Measurements from ENCODE around the gene BBS9. TPM values are rescaled to one million over a fixed set of nuclear protein-coding genes. Genes with fewer than 3 reads are reported as not detected.

Gene BBS9
- total and polyA plus RNA-seq, 2 donors (not counting 3 experiments of a cell fraction or from before 2014, with no cell fraction given) = 5.7 to 17.4 TPM

DNA sequence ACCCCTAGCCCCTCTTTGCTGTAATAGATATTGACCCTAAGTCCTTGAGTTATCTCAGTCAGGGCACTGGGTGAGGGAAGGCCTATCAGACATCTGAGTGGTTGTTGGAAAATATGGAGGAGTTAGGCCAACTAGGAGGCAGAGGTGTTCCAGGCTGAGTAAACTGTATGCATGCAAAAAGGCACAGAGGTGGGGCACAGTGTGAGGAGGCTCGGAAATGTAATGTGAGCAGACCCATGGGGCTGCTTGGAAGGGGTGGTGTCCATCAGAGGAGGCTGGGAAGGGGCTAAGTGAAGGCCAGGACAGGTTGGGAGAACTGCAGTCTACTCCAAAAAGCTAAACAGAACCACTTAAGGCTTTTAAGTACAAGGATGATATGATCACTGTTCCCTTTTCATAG, 452.7 kb downstream of the BBS9 start:
- FAIRE-seq = no peak

More for the DNA sequence above, 452.7 kb downstream of the BBS9 start:
- no peak overlapping the region for H2AFZ ChIP-seq (ENCODE audit: low read depth, low read length)
- H3K27me3 ChIP-seq (ENCODE audit: control insufficient read depth in 2 of 2, insufficient read depth in 2 of 2, low read length in 2 of 2) = no peaks in the 10 kb centered on the region
- H3K4me1 ChIP-seq (ENCODE audit: control insufficient read depth, extremely low read depth, insufficient read depth, low read length) = peaks cover 6% of the 10 kb centered on the region
- no peak overlapping the region for H3K4me2 ChIP-seq (ENCODE audit: insufficient read depth, low read length)
- H4K20me1 ChIP-seq (replicated peaks; ENCODE audit: control insufficient read depth, extremely low read depth, insufficient read depth, low read length) = no peaks in the 10 kb centered on the region
- CTCF ChIA-PET = no interaction called here
- H3K9me1 ChIP-seq (replicated peaks; ENCODE audit: control insufficient read depth, extremely low read depth, insufficient read depth, low read length) = no peaks in the 10 kb centered on the region
- dilution Hi-C loops (cut with MboI; ENCODE audit: extremely low pct_ligation_motif_present, low sequenced_read_pairs) = no loop called here
- no peaks in the 10 kb centered on the region for H3K9me3 ChIP-seq (replicated peaks; ENCODE audit: control insufficient read depth, insufficient read depth, low read length)
- no peaks in the 10 kb centered on the region for H3K36me3 ChIP-seq (ENCODE audit: control insufficient read depth in 2 of 2, extremely low read depth in 1 of 2, insufficient read depth in 2 of 2, low read length in 2 of 2)
- TF ChIP-seq MYC (IDR thresholded peaks at IDR 0.05; ENCODE audit: low read depth, low read length) = no peak
- TF ChIP-seq, protein P1, sequence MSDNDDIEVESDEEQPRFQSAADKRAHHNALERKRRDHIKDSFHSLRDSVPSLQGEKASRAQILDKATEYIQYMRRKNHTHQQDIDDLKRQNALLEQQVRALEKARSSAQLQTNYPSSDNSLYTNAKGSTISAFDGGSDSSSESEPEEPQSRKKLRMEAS (IDR thresholded peaks at IDR 0.05; ENCODE audit: insufficient read depth, insufficient read length) = no peak
- no peak for TF ChIP-seq GATA2 (IDR thresholded peaks at IDR 0.05; ENCODE audit: insufficient read depth, insufficient read length, low read depth, low read length)
- no peak for TF ChIP-seq JUN (IDR thresholded peaks at IDR 0.05; ENCODE audit: borderline replicate concordance, insufficient read depth, insufficient read length, low read depth)
- no peak for TF ChIP-seq FOS (IDR thresholded peaks at IDR 0.05; ENCODE audit: borderline replicate concordance, insufficient read depth, low read length)
- TF ChIP-seq POLR2AphosphoS5 (IDR thresholded peaks at IDR 0.05; ENCODE audit: insufficient read depth, low read depth, low read length) = no peak
- TF ChIP-seq POLR2A (IDR thresholded peaks at IDR 0.05; ENCODE audit: low read depth, low read length) = no peak
- no peak for TF ChIP-seq CTCF (IDR thresholded peaks at IDR 0.05; ENCODE audit: extremely low read depth in 1 of 2, insufficient read depth in 1 of 2, low read depth in 1 of 2, low read length in 2 of 2)
- no peak for TF ChIP-seq EZH2 (IDR thresholded peaks at IDR 0.05; ENCODE audit: borderline replicate concordance, low read depth, low read length, severe bottlenecking)
- no peak overlapping the region for H3K27ac ChIP-seq (ENCODE audit: insufficient read depth, low read depth, low read length)
- H3K9ac ChIP-seq (replicated peaks; ENCODE audit: extremely low read depth, insufficient read depth, low read length) = no peak overlapping the region
- POLR2A ChIA-PET = interaction anchor here (0.5 kb wide), 1 partner anchor 150 kb away, joined by 5 read pairs; no protein-coding TSS in a partner anchor
- intact Hi-C loops (cut with micrococcal nuclease) = no loop called here
- BruUV-seq (replicated peaks) = no TSS peak
- H3K4me3 ChIP-seq (replicated peaks in 1 of 3; ENCODE audit: insufficient read depth in 1 of 3, low read depth in 1 of 3, low read length in 3 of 3) = no peak overlapping the region
- DNase-seq (ENCODE audit: low read depth, low spot score) = no peak
- no peaks in the 10 kb centered on the region for H3K79me2 ChIP-seq (ENCODE audit: control insufficient read depth, insufficient read depth, low read length)

Measured in endothelial cell of umbilical vein (primary cell).